Upper lobe of left lung (tissue), 4 donors: Measurements from ENCODE around the gene TRIM52.

ENCODE experiments used
- EP300 ChIP-seq, 4 donors: sonication (generic); formaldehyde crosslinking; IDR thresholded peaks; one replicate each; pipeline ENCODE4 v1.5.1; 2017; ENCODE audit warnings: antibody characterized with exemption in 4 of 4, control low read depth in 2 of 4
- POLR2A ChIP-seq, 4 donors: fragments of 450-650 bp; IDR thresholded peaks; one replicate each; pipeline ENCODE4 v1.5.1; 2016 to 2017; ENCODE audit warnings: antibody characterized with exemption in 4 of 4, mild to moderate bottlenecking in 2 of 4
- POLR2AphosphoS5 ChIP-seq, 2 donors: sonication (generic); formaldehyde crosslinking; IDR thresholded peaks; one replicate each; pipeline ENCODE4 v1.5.1; 2017; ENCODE audit warnings: antibody characterized with exemption in 2 of 2
- TF ChIP-seq, protein P1 (sequence below), 6 experiments: fragments of 450-650 bp in 4 of 6; fragments of 200-600 bp in 2 of 6; sonication (generic) in 2 of 6; IDR thresholded peaks; one replicate each; pipeline ENCODE4 v1.5.1; 2016 to 2019; ENCODE audit warnings: antibody characterized with exemption in 6 of 6

DNA sequence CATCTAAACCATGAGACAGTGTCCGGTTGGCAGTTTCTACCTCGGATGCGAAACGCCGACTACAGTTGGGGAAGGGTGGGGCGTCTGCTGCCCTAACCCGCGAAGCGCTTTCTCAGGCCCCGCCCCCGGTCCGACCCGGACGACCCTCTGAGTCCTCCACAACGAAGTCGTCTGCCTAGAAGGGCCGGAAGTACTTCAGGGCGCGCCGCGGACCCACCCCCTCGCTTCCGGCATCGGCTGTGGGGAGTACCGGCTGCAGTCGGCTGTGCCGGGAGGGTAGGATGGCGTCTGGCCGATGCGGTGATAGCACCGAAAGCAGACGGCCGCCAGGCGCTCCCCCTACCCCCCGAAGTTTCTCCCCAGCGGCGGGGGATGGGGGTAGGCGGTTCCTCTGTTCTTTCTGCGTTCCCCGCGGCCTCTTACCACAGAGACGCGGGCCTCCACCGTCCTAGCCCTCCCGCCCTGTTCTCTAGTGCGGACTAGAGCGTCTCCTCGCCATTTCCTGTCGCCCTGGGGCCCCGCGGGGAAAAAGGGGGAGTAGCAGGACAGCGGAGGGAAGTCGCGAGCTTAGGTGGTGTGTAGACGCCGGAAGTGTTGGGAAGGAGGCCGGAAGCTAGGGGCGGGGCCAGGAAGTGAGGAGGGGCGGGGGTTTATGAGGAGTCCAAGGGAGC is 37.8 kb downstream of the TRIM52 start, which contains the start of gene TRIM41:
- TF ChIP-seq, protein P1, sequence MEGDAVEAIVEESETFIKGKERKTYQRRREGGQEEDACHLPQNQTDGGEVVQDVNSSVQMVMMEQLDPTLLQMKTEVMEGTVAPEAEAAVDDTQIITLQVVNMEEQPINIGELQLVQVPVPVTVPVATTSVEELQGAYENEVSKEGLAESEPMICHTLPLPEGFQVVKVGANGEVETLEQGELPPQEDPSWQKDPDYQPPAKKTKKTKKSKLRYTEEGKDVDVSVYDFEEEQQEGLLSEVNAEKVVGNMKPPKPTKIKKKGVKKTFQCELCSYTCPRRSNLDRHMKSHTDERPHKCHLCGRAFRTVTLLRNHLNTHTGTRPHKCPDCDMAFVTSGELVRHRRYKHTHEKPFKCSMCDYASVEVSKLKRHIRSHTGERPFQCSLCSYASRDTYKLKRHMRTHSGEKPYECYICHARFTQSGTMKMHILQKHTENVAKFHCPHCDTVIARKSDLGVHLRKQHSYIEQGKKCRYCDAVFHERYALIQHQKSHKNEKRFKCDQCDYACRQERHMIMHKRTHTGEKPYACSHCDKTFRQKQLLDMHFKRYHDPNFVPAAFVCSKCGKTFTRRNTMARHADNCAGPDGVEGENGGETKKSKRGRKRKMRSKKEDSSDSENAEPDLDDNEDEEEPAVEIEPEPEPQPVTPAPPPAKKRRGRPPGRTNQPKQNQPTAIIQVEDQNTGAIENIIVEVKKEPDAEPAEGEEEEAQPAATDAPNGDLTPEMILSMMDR (IDR thresholded peaks at IDR 0.05): peak in 3 of 6 experiments; percentile 28 to 53 (median 30)
- TF ChIP-seq POLR2A (IDR thresholded peaks at IDR 0.05): peak; percentile 86 to 96 (median 89)
- peak in 2 of 4 donors; percentile 18 to 54 for TF ChIP-seq EP300 (IDR thresholded peaks at IDR 0.05)
- peak; percentile 94 to 99 for TF ChIP-seq POLR2AphosphoS5 (IDR thresholded peaks at IDR 0.05)
